Fibroblast of lung (primary cell): ENCODE data around the gene ZNF281. TPM values are rescaled to one million over a fixed set of nuclear protein-coding genes. Genes with fewer than 3 reads are reported as not detected.

ENCODE experiments used
- DNase-seq, 2 donors: peaks; one replicate each; pipeline versions ENCODE4 v3.0.0 to v3.0.0-alpha.2; 2010; ENCODE audit warnings: low read depth in 2 of 2
- H2AFZ ChIP-seq: 2 replicates; pipeline ENCODE4 v1.5.1; 2012; ENCODE audit warnings: low read length, control low read depth, inconsistent platforms
- H3K27ac ChIP-seq: 2 replicates; pipeline ENCODE4 v1.5.1; 2011; ENCODE audit warnings: low read length, control low read depth; ENCODE audit not compliant: insufficient read depth
- H3K27me3 ChIP-seq: 2 replicates; pipeline ENCODE4 v1.5.1; 2011; ENCODE audit warnings: mild to moderate bottlenecking, low read length; ENCODE audit not compliant: control insufficient read depth, insufficient read depth
- H3K36me3 ChIP-seq: 2 replicates; pipeline ENCODE4 v1.5.1; 2011; ENCODE audit warnings: low read length; ENCODE audit not compliant: control insufficient read depth, insufficient read depth
- H3K4me1 ChIP-seq: 2 replicates; pipeline ENCODE4 v1.5.1; 2011; ENCODE audit warnings: low read length; ENCODE audit not compliant: control insufficient read depth, insufficient read depth; ENCODE audit errors: extremely low read depth
- H3K4me2 ChIP-seq: 2 replicates; pipeline ENCODE4 v1.5.1; 2011; ENCODE audit warnings: low read length, control low read depth; ENCODE audit not compliant: insufficient read depth; ENCODE audit errors: extremely low read depth
- H3K4me3 ChIP-seq, 4 experiments: fragments of 200-600 bp in 1 of 4; sonication (generic) in 1 of 4; replicated peaks in 1 of 4; 2 replicates each; pipeline ENCODE4 v1.5.1; 2011 to 2016; ENCODE audit warnings: low read length in 4 of 4, low read depth in 3 of 4, mild to moderate bottlenecking in 3 of 4, control low read depth in 2 of 4, inconsistent platforms in 1 of 4, mixed read lengths in 1 of 4; ENCODE audit not compliant: insufficient read depth in 1 of 4; ENCODE audit errors: control extremely low read depth in 1 of 4
- H3K79me2 ChIP-seq: 2 replicates; pipeline ENCODE4 v1.5.1; 2012; ENCODE audit warnings: mild to moderate bottlenecking, low read length, inconsistent platforms; ENCODE audit not compliant: control insufficient read depth, insufficient read depth
- H3K9ac ChIP-seq: 2 replicates; pipeline ENCODE4 v1.5.1; 2011; ENCODE audit warnings: mild to moderate bottlenecking, low read length, control low read depth; ENCODE audit not compliant: insufficient read depth
- H3K9me3 ChIP-seq: 2 replicates; pipeline ENCODE4 v1.5.1; 2012; ENCODE audit warnings: low read depth, low read length; ENCODE audit not compliant: control insufficient read depth, insufficient read depth
- H4K20me1 ChIP-seq: 2 replicates; pipeline ENCODE4 v1.5.1; 2011; ENCODE audit warnings: low read length; ENCODE audit not compliant: control insufficient read depth, insufficient read depth; ENCODE audit errors: extremely low read depth
- EZH2 ChIP-seq: IDR thresholded peaks from 2 replicates; pipeline ENCODE4 v1.5.1; 2012; ENCODE audit warnings: low read length, control low read depth, mild to moderate bottlenecking; ENCODE audit errors: missing control alignments
- polyA plus RNA-seq, 2 donors: library from polyadenylated mRNA; depleted of rRNA in 1 of 2; stranded (reverse) in 1 of 2; unstranded in 1 of 2; fragments of >200 nt; gene quantifications; 2 replicates each; pipeline ENCODE4 v1.2.1, GENCODE V29; 2011 to 2012; ENCODE audit warnings: missing spikeins in 1 of 2
- total RNA-seq: library from RNA; depleted of rRNA; stranded (reverse); fragments of >200 nt; gene quantifications from 2 replicates; pipeline ENCODE4 v1.2.1, GENCODE V29; 2014
- TF ChIP-seq, protein P1 (sequence below), 2 donors: IDR thresholded peaks in 1 of 2; conservative IDR thresholded peaks in 1 of 2; 1 replicate in 1 of 2; 2 replicates in 1 of 2; pipeline ENCODE4 v1.5.1; 2011 to 2012; ENCODE audit warnings: low read length in 2 of 2, control low read depth in 1 of 2, inconsistent platforms in 1 of 2, low read depth in 1 of 2, mild to moderate bottlenecking in 1 of 2

ZNF281 gene
- total and polyA plus RNA-seq, 2 donors (not counting 1 experiment from before 2014, with no cell fraction given) = 14.0 to 39.0 TPM

GRCh38 chr1:200448034-200448762, 38.4 kb upstream of the ZNF281 start:
- Histone ChIP-seq H3K9ac (no peak overlapping the region), H3K4me2 (no peak overlapping the region), H4K20me1 (no peaks in the 10 kb centered on the region), H2AFZ (no peak overlapping the region), H3K4me3 (no peak overlapping the region), H3K4me1 (no peaks in the 10 kb centered on the region), H3K79me2 (no peaks in the 10 kb centered on the region), H3K27me3 (no peaks in the 10 kb centered on the region), H3K9me3 (no peaks in the 10 kb centered on the region), H3K36me3 (no peaks in the 10 kb centered on the region), H3K27ac (no peak overlapping the region)
- TF ChIP-seq EZH2 = no peak
- TF ChIP-seq, protein P1, sequence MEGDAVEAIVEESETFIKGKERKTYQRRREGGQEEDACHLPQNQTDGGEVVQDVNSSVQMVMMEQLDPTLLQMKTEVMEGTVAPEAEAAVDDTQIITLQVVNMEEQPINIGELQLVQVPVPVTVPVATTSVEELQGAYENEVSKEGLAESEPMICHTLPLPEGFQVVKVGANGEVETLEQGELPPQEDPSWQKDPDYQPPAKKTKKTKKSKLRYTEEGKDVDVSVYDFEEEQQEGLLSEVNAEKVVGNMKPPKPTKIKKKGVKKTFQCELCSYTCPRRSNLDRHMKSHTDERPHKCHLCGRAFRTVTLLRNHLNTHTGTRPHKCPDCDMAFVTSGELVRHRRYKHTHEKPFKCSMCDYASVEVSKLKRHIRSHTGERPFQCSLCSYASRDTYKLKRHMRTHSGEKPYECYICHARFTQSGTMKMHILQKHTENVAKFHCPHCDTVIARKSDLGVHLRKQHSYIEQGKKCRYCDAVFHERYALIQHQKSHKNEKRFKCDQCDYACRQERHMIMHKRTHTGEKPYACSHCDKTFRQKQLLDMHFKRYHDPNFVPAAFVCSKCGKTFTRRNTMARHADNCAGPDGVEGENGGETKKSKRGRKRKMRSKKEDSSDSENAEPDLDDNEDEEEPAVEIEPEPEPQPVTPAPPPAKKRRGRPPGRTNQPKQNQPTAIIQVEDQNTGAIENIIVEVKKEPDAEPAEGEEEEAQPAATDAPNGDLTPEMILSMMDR (conservative IDR thresholded peaks at IDR 0.05 in 1 of 2, IDR thresholded peaks at IDR 0.05 in 1 of 2; ENCODE audit: low read depth in 1 of 2, low read length in 2 of 2) = no peak
- DNase-seq = no peak

GRCh38 chr1:200445213-200445612, 35.4 kb upstream of the ZNF281 start:
- H3K9me3 ChIP-seq = no peaks in the 10 kb centered on the region
- H3K9ac ChIP-seq = no peak overlapping the region
- H2AFZ ChIP-seq = no peak overlapping the region
- no peak for TF ChIP-seq EZH2
- TF ChIP-seq, protein P1 (conservative IDR thresholded peaks at IDR 0.05 in 1 of 2, IDR thresholded peaks at IDR 0.05 in 1 of 2; ENCODE audit: low read depth in 1 of 2, low read length in 2 of 2) = no peak
- no peak overlapping the region for H3K27ac ChIP-seq
- H3K36me3 ChIP-seq = no peaks in the 10 kb centered on the region
- DNase-seq = peak in 1 of 2 donors; percentile 64
- no peaks in the 10 kb centered on the region for H3K79me2 ChIP-seq
- H3K27me3 ChIP-seq = no peaks in the 10 kb centered on the region
- no peaks in the 10 kb centered on the region for H3K4me1 ChIP-seq
- H3K4me3 ChIP-seq = no peak overlapping the region
- no peak overlapping the region for H3K4me2 ChIP-seq
- no peaks in the 10 kb centered on the region for H4K20me1 ChIP-seq

- no peaks in the 10 kb centered on the region for H3K4me1 ChIP-seq
- H3K27me3 ChIP-seq = no peaks in the 10 kb centered on the region
- H3K27ac ChIP-seq = no peak overlapping the region
- no peak overlapping the region for H3K9ac ChIP-seq
- H3K79me2 ChIP-seq = no peaks in the 10 kb centered on the region
- H3K4me3 ChIP-seq = no peak overlapping the region
- H3K36me3 ChIP-seq = no peaks in the 10 kb centered on the region
- no peaks in the 10 kb centered on the region for H3K9me3 ChIP-seq
- DNase-seq = no peak
- TF ChIP-seq, protein P1 (conservative IDR thresholded peaks at IDR 0.05 in 1 of 2, IDR thresholded peaks at IDR 0.05 in 1 of 2; ENCODE audit: low read depth in 1 of 2, low read length in 2 of 2) = no peak
- TF ChIP-seq EZH2 = no peak
- no peak overlapping the region for H3K4me2 ChIP-seq
- H2AFZ ChIP-seq = no peak overlapping the region
- H4K20me1 ChIP-seq = no peaks in the 10 kb centered on the region
Measured at GRCh38 chr1:200444478-200444877, 34.6 kb upstream of the ZNF281 start.
